IMR-90 (cell line): ENCODE results near the gene CLCN6. TPM values are rescaled to one million over a fixed set of nuclear protein-coding genes. Genes with fewer than 3 reads are reported as not detected.

Experiments
- ATAC-seq: fragments of 200-7000 bp; cut with Tn5 transposase; 2 replicates; pipeline ENCODE4 v1.9.1; 2020; ENCODE audit warnings: low read depth, mild to moderate bottlenecking, moderate library complexity
- BruUV-seq: library from RNA; stranded (reverse); fragments of 400-500 nt; replicated peaks from 2 replicates; lab custom pipeline; 2021; lab: Mats Ljungman, UMichigan
- CTCF ChIA-PET: fragments of 300-600 bp; formaldehyde crosslinking; extraction: SDS; loops from one replicate; lab custom pipeline; 2021; ENCODE audit warnings: antibody characterized with exemption; lab: Yijun Ruan, JAX
- POLR2A ChIA-PET: fragments of 300-600 bp; sonication (Branson Sonifier 250); formaldehyde crosslinking; loops from one replicate; lab custom pipeline; 2022; ENCODE audit warnings: antibody characterized with exemption; ENCODE audit not compliant: unreplicated experiment; lab: Charles Lee
- DNase-seq: peaks from one replicate; pipeline ENCODE4 v3.0.0; 2013
- H2AFZ ChIP-seq: replicated peaks from 2 replicates; pipeline ENCODE3; 2013; ENCODE audit warnings: low read length, mild to moderate bottlenecking; ENCODE audit not compliant: poor library complexity
- H2AK5ac ChIP-seq: 2 replicates; pipeline ENCODE4 v1.6.1; 2013; ENCODE audit warnings: low read depth, low read length, inconsistent platforms
- H2AK9ac ChIP-seq: replicated peaks from 2 replicates; pipeline ENCODE3; 2013; ENCODE audit warnings: mild to moderate bottlenecking, low read depth, low read length, moderate library complexity; ENCODE audit not compliant: poor library complexity
- H2BK120ac ChIP-seq: 2 replicates; pipeline ENCODE4 v1.6.1; 2013; ENCODE audit warnings: low read depth, low read length, inconsistent platforms
- H2BK15ac ChIP-seq: 3 replicates; pipeline ENCODE4 v1.6.1; 2013; ENCODE audit warnings: low read depth, low read length, inconsistent platforms
- H2BK20ac ChIP-seq: 2 replicates; pipeline ENCODE4 v1.6.1; 2013; ENCODE audit warnings: low read depth, mild to moderate bottlenecking, inconsistent platforms, low read length, moderate library complexity
- H2BK5ac ChIP-seq: 2 replicates; pipeline ENCODE4 v1.6.1; 2013; ENCODE audit warnings: mild to moderate bottlenecking, low read depth, low read length, inconsistent platforms; ENCODE audit not compliant: poor library complexity, severe bottlenecking
- H3K14ac ChIP-seq: replicated peaks from 2 replicates; pipeline ENCODE4 v1.6.1; 2013; ENCODE audit warnings: low read depth, low read length, inconsistent platforms
- H3K18ac ChIP-seq: 2 replicates; pipeline ENCODE4 v1.6.1; 2013; ENCODE audit warnings: low read depth, low read length, control low read depth
- H3K23ac ChIP-seq: 2 replicates; pipeline ENCODE4 v1.6.1; 2013; ENCODE audit warnings: low read depth, low read length, inconsistent platforms
- H3K27ac ChIP-seq: 2 replicates; pipeline ENCODE4 v1.5.1; 2013; ENCODE audit warnings: mild to moderate bottlenecking, control low read depth, low read length; ENCODE audit not compliant: insufficient read depth
- H3K27me3 ChIP-seq: 2 replicates; pipeline ENCODE4 v1.6.1; 2013; ENCODE audit warnings: low read length; ENCODE audit not compliant: control insufficient read depth, insufficient read depth
- H3K36me3 ChIP-seq: 2 replicates; pipeline ENCODE4 v1.6.1; 2013; ENCODE audit warnings: low read length, mixed read lengths; ENCODE audit not compliant: control insufficient read depth, insufficient read depth
- H3K4ac ChIP-seq: 2 replicates; pipeline ENCODE4 v1.6.1; 2013; ENCODE audit warnings: low read depth, low read length, inconsistent platforms
- H3K4me1 ChIP-seq: 2 replicates; pipeline ENCODE4 v1.6.1; 2013; ENCODE audit warnings: low read length, mixed read lengths; ENCODE audit not compliant: control insufficient read depth, insufficient read depth
- H3K4me2 ChIP-seq: 2 replicates; pipeline ENCODE4 v1.6.1; 2013; ENCODE audit warnings: low read depth, mild to moderate bottlenecking, control low read depth, low read length, moderate library complexity
- H3K4me3 ChIP-seq: 2 replicates; pipeline ENCODE4 v1.5.1; 2013; ENCODE audit warnings: low read depth, mild to moderate bottlenecking, control low read depth, low read length, moderate library complexity; ENCODE audit not compliant: insufficient read depth
- H3K56ac ChIP-seq: 2 replicates; pipeline ENCODE4 v1.6.1; 2013; ENCODE audit warnings: low read length, inconsistent platforms; ENCODE audit not compliant: insufficient read depth; ENCODE audit errors: extremely low read depth
- H3K79me1 ChIP-seq, 2 experiments: 2 replicates each; pipeline ENCODE4 v1.6.1; 2013; ENCODE audit warnings: low read length in 2 of 2, inconsistent platforms in 1 of 2, low read depth in 1 of 2
- H3K9ac ChIP-seq: 2 replicates; pipeline ENCODE4 v1.6.1; 2013; ENCODE audit warnings: low read depth, low read length, control low read depth
- H3K9me1 ChIP-seq: 2 replicates; pipeline ENCODE4 v1.6.1; 2013; ENCODE audit warnings: low read length, inconsistent platforms; ENCODE audit not compliant: insufficient read depth
- H3K9me3 ChIP-seq: 2 replicates; pipeline ENCODE4 v1.6.1; 2013; ENCODE audit warnings: low read length; ENCODE audit not compliant: control insufficient read depth, insufficient read depth
- H4K20me1 ChIP-seq: 2 replicates; pipeline ENCODE4 v1.6.1; 2013; ENCODE audit warnings: low read length, inconsistent platforms; ENCODE audit not compliant: insufficient read depth
- H4K5ac ChIP-seq: 2 replicates; pipeline ENCODE4 v1.6.1; 2013; ENCODE audit warnings: mild to moderate bottlenecking, low read depth, low read length, control low read depth
- H4K8ac ChIP-seq, 2 experiments: 2 replicates each; pipeline ENCODE4 v1.6.1; 2013; ENCODE audit warnings: low read depth in 2 of 2, low read length in 2 of 2, control low read depth in 1 of 2, inconsistent platforms in 1 of 2
- H4K91ac ChIP-seq: 2 replicates; pipeline ENCODE4 v1.6.1; 2013; ENCODE audit warnings: low read depth, low read length, inconsistent platforms; ENCODE audit not compliant: insufficient read depth
- BHLHE40 ChIP-seq: fragments of 150-350 bp; IDR thresholded peaks from 2 replicates; pipeline ENCODE4 v1.6.1; 2016; ENCODE audit warnings: mild to moderate bottlenecking, low read depth, low read length
- CHD1 ChIP-seq: IDR thresholded peaks from 2 replicates; pipeline ENCODE4 v1.6.1; 2012; ENCODE audit warnings: low read depth, low read length, improper control_type of control experiment
- FOS ChIP-seq: fragments of 150-350 bp; IDR thresholded peaks from 2 replicates; pipeline ENCODE4 v1.6.1; 2016; ENCODE audit warnings: low read depth, low read length
- MAZ ChIP-seq: IDR thresholded peaks from 2 replicates; pipeline ENCODE4 v1.6.1; 2012; ENCODE audit warnings: low read depth, mild to moderate bottlenecking, low read length, improper control_type of control experiment, moderate library complexity, borderline replicate concordance
- MXI1 ChIP-seq: IDR thresholded peaks from 2 replicates; pipeline ENCODE4 v1.6.1; 2012; ENCODE audit warnings: low read depth, mild to moderate bottlenecking, low read length, moderate library complexity, borderline replicate concordance
- POLR2A ChIP-seq: IDR thresholded peaks from 2 replicates; pipeline ENCODE4 v1.6.1; 2012; ENCODE audit warnings: mild to moderate bottlenecking, low read depth, low read length
- SMC3 ChIP-seq: fragments of 150-350 bp; IDR thresholded peaks from 2 replicates; pipeline ENCODE4 v1.6.1; 2016; ENCODE audit warnings: low read depth, mild to moderate bottlenecking, antibody characterized with exemption, low read length, moderate library complexity
- USF2 ChIP-seq: fragments of 150-350 bp; IDR thresholded peaks from 2 replicates; pipeline ENCODE4 v1.6.1; 2017; ENCODE audit warnings: mild to moderate bottlenecking, antibody characterized with exemption, low read length, low read depth
- WGBS, 2 experiments: methylation state at CpG; one replicate each; pipeline versions ENCODE4 v1.1.5 to v1.1.7; 2013; ENCODE audit warnings: missing lambda C conversion rate in 2 of 2; ENCODE audit not compliant: insufficient read length in 1 of 2; ENCODE audit errors: extremely low coverage in 2 of 2; 5-methylcytosine and 5-hydroxymethylcytosine counted together
- dilution Hi-C: fragments of 300-500 bp; cut with HindIII; formaldehyde crosslinking; loops from one replicate; pipeline ENCODE4 v1.14.3; 2018; ENCODE audit warnings: low sequenced_read_pairs; ENCODE audit not compliant: unreplicated experiment
- in situ Hi-C: fragments of 300-500 bp; cut with MboI; formaldehyde crosslinking; loops from 3 replicates; pipeline ENCODE4 v1.14.3; 2019; ENCODE audit warnings: low sequenced_read_pairs, inconsistent platforms, mixed read lengths
- intact Hi-C: fragments of 100-400 bp; cut with micrococcal nuclease; formaldehyde crosslinking; loops from 2 replicates; pipeline ENCODE4 v1.10.0; 2022
- polyA plus RNA-seq, 3 experiments: library from polyadenylated mRNA; depleted of rRNA; stranded (reverse); fragments of >200 nt; gene quantifications; 2 replicates each; pipeline ENCODE4 v1.2.3, GENCODE V29; 2012; ENCODE audit warnings: low replicate concordance in 1 of 3
- total RNA-seq: library from RNA; depleted of rRNA; stranded (reverse); fragments of >200 nt; gene quantifications from 2 replicates; pipeline ENCODE4 v1.2.3, GENCODE V29; 2012
- TF ChIP-seq, protein P1 (sequence below): conservative IDR thresholded peaks from 2 replicates; pipeline ENCODE4 v1.5.1; 2012; ENCODE audit warnings: mild to moderate bottlenecking, low read depth, low read length, improper control_type of control experiment
- TF ChIP-seq, protein P2 (sequence below): fragments of 150-350 bp; IDR thresholded peaks from 2 replicates; pipeline ENCODE4 v1.6.1; 2016; ENCODE audit warnings: low read depth, mild to moderate bottlenecking, low read length, moderate library complexity, borderline replicate concordance

The CLCN6 gene
- total and polyA plus RNA-seq, 2 of the 4 experiments (the other 2 are of a cell fraction), result 4.1 to 10.6 TPM

- TF ChIP-seq POLR2A (no peak), USF2 (no peak), CHD1 (no peak), MXI1 (no peak)
Measured at GRCh38 chr1:11860587-11860986, 54.6 kb downstream of the CLCN6 start (continued).

- no peaks in the 10 kb centered on the region for H3K79me1 ChIP-seq
- no peaks in the 10 kb centered on the region for H3K36me3 ChIP-seq
- H3K56ac ChIP-seq, result no peak overlapping the region
- no peak overlapping the region for H3K27ac ChIP-seq
- H2BK20ac ChIP-seq, result no peak overlapping the region
- no peak overlapping the region for H4K8ac ChIP-seq
- in situ Hi-C loops, result no loop called here
- no peaks in the 10 kb centered on the region for H4K20me1 ChIP-seq
- H3K4me3 ChIP-seq, result no peak overlapping the region
- no TSS peak for BruUV-seq
- 0 out of 2 replicates have a peak, but pooled peaks cover 1% of the 10 kb centered on the region for H3K4me1 ChIP-seq
- ATAC-seq (no peak), DNase-seq (no peak)
- peaks cover 24% of the 10 kb centered on the region for H3K27me3 ChIP-seq
- no peak overlapping the region for H4K5ac ChIP-seq
- H3K4ac ChIP-seq, result no peak overlapping the region
- no peak overlapping the region for H3K14ac ChIP-seq
- H3K9ac ChIP-seq, result no peak overlapping the region
- H2BK120ac ChIP-seq, result no peak overlapping the region
- H2AK9ac ChIP-seq, result no peak overlapping the region
- no peak overlapping the region for H3K4me2 ChIP-seq
- no CpG with 5 or more reads among the region's 6 CpGs for WGBS, 2 experiments
- no peak overlapping the region for H3K23ac ChIP-seq
- dilution Hi-C loops, result no loop called here
- TF ChIP-seq, protein P1, sequence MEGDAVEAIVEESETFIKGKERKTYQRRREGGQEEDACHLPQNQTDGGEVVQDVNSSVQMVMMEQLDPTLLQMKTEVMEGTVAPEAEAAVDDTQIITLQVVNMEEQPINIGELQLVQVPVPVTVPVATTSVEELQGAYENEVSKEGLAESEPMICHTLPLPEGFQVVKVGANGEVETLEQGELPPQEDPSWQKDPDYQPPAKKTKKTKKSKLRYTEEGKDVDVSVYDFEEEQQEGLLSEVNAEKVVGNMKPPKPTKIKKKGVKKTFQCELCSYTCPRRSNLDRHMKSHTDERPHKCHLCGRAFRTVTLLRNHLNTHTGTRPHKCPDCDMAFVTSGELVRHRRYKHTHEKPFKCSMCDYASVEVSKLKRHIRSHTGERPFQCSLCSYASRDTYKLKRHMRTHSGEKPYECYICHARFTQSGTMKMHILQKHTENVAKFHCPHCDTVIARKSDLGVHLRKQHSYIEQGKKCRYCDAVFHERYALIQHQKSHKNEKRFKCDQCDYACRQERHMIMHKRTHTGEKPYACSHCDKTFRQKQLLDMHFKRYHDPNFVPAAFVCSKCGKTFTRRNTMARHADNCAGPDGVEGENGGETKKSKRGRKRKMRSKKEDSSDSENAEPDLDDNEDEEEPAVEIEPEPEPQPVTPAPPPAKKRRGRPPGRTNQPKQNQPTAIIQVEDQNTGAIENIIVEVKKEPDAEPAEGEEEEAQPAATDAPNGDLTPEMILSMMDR, result no peak
- TF ChIP-seq FOS (no peak), SMC3 (no peak), USF2 (no peak), BHLHE40 (no peak), MAZ (no peak)
- TF ChIP-seq, protein P2, sequence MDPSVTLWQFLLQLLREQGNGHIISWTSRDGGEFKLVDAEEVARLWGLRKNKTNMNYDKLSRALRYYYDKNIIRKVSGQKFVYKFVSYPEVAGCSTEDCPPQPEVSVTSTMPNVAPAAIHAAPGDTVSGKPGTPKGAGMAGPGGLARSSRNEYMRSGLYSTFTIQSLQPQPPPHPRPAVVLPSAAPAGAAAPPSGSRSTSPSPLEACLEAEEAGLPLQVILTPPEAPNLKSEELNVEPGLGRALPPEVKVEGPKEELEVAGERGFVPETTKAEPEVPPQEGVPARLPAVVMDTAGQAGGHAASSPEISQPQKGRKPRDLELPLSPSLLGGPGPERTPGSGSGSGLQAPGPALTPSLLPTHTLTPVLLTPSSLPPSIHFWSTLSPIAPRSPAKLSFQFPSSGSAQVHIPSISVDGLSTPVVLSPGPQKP, result no peak
- H2AK5ac ChIP-seq, result no peak overlapping the region
- H2AFZ ChIP-seq, result no peak overlapping the region
- no peaks in the 10 kb centered on the region for H3K9me3 ChIP-seq
- no peak overlapping the region for H4K91ac ChIP-seq
- H2BK5ac ChIP-seq, result no peak overlapping the region
- intact Hi-C loops, result no loop called here
- H3K18ac ChIP-seq, result no peak overlapping the region
- CTCF ChIA-PET, result no interaction called here
- H2BK15ac ChIP-seq, result no peak overlapping the region
- POLR2A ChIA-PET, result no interaction called here
- H3K9me1 ChIP-seq, result peaks cover 4% of the 10 kb centered on the region; the same call in 1 of the 2 replicates
Measured at GRCh38 chr1:11862890-11863289, 56.9 kb downstream of the CLCN6 start.
